G401.6 (cell line): ENCODE measurements around the gene PTRHD1.
"Not testable (repeated sequence)": the region's sequence is repeated elsewhere in the genome, so short reads cannot be mapped to it uniquely, and the experiment has no call there.

ENCODE experiments used
- FAIRE-seq: peaks from 2 replicates; lab custom pipeline; 2012; peaks lifted over from hg19 to GRCh38; lab: Jason Lieb, UNC

The PTRHD1 gene, protein sequence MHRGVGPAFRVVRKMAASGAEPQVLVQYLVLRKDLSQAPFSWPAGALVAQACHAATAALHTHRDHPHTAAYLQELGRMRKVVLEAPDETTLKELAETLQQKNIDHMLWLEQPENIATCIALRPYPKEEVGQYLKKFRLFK

GRCh38 chr2:24792874-24793760 lies at the start of gene PTRHD1, which contains the start of gene CENPO:
TSS of gene PTRHD1 (minus strand) at chr2:24793391. CDS start at chr2:24793377, 14 bp downstream.
TSS of gene CENPO (plus strand) at chr2:24793425. CDS start at chr2:24793920, 495 bp downstream.
- FAIRE-seq: peak; percentile 63

DNA sequence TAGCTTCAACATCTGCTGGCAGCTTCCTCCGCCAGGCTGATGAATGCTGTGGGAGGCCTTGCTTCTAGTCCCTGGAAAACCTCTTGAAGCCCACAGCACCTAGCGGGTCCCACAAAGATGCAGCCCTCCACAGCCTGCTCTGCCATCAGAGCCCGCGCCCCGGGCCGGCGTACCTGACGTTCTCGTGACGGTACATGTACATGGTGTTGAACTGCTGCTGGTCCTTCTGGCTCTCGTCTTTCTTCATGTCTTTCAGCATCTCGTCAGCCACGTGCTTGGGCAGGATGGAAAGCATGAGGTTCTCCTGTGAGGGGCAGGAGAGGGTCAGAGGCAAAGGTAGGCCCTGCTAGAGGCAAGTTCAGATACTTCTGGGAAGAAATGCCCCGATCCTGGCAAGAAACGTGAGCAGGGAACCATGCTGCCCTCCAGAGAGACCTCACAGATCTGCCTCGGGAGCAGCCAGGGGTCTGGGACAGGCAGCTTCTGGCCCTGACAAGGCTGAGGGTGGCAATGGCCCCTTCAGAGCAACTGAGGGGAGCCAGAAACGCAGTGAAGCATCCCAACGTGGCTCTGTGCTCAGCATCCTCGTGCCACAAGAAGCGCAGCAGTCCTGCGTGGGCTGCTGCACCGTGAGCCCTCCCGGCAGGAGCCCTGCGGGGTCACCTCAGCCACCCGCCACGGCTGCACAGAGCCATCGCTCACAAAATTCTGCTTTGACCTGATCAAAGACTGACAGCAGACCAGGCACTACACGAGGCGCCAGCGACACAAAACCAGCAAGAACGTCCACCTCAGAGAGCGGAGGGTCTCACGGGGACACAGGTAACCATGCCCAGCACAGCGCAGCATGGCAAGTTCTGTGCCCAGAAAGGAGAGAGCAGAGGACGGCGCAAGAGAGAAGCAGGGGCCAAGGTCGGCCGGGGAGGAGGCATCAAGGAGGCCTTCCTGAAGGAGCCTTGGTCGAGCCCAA lies 49.2 kb upstream of the PTRHD1 start:
- FAIRE-seq: no peak

GRCh38 chr2:24840962-24841945 lies 48.1 kb upstream of the PTRHD1 start:
- no peak for FAIRE-seq

DNA sequence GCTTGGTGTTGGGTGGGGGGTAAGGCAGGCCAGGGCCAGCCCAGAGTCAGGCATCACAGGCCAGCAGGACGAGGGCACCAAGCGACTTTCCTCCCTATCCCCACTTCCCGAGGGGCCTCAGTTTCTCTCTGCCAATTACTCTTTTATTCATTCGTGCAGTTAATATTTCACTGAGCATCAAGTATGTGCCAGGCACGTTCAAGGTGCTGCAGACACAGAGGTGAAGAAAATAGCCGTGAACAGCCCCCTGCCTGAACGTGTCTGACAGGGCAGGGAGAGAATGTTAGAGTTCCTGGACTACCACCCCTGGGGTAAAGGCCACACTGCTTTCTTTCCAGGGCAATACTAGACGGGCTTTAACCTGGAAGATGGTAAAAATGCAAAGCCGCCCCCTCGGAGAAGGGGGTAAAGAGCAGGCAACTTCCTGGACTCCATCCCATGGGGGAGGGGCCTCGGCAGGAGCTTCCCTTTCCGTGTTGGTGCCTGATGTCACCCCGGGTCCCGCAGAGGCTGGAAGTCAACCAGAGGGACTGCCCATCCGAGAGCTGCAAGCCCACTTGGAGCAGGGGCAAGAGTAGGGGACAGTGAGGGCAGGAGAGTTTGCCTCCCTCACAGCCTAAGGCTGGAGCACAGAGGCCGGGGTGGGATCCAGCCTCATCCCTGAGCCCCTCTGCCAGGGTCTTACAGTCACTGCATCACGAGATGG lies 47.1 kb upstream of the PTRHD1 start:
- no peak for FAIRE-seq

- no peak for FAIRE-seq
Observed at GRCh38 chr2:24839729-24840128, 46.5 kb upstream of the PTRHD1 start.

DNA sequence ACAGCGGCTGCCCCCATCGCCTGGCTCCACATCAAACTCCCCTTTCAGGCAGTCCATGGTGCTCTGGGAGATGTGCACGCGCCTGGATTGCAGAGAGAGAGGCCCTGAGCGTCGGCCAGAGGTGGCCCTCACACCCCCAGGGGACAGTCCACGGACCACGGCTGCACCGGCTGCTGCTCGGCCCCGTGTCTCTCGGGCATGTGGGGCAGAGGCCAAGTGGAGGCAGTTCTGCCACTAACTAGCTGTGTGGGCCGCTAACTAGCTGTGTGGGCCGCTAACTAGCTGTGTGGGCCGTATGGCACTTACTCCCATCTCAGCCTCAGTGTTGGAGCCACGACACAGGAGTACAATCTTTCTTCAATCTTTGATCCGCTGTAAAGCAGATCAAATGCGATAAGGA lies 45.4 kb upstream of the PTRHD1 start:
- no peak for FAIRE-seq

GRCh38 chr2:24837996-24838513 lies 44.9 kb upstream of the PTRHD1 start:
- no peak for FAIRE-seq

DNA sequence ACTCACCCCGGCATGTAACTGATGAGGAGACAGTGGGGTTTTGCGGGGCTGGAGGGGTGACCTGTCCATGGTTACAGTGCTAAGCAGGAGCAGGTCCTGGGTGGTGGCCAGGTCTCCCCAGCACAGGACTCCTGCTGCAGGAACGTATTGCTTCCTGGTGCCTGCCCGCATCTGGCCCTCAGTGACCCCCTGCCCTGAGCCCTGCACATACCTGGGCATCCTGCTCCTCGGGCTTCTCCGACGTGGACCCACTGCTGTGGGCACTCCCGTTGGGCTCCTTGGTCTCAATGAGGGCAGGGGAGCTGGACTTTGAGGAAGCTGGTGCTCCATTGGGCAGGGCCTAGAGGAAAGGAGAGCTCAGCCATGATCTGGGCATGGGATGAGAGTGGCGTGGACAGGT lies 43.5 kb upstream of the PTRHD1 start:
- FAIRE-seq: no peak

DNA sequence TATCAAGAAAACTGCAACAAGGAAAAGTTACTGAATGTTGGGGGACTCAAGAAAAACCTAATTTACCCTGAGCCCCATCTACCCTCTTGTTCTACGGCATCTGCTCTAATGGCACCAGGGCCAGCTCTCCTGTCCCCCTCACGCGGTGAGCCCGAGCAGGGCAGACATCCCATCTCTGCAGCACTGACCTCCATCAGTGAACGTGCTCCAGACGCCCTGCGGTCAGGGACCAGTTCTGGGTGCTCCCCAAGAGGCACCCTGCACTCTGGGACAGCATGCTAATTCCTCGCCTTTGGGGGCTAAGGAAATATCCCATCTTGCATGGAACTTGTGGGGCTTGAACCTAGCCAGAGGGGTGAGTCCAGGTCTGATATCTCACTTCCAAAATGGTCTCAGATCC lies 43.0 kb upstream of the PTRHD1 start:
- FAIRE-seq: no peak

GRCh38 chr2:24835411-24835810 lies 42.2 kb upstream of the PTRHD1 start:
- not testable (repeated sequence) for FAIRE-seq

DNA sequence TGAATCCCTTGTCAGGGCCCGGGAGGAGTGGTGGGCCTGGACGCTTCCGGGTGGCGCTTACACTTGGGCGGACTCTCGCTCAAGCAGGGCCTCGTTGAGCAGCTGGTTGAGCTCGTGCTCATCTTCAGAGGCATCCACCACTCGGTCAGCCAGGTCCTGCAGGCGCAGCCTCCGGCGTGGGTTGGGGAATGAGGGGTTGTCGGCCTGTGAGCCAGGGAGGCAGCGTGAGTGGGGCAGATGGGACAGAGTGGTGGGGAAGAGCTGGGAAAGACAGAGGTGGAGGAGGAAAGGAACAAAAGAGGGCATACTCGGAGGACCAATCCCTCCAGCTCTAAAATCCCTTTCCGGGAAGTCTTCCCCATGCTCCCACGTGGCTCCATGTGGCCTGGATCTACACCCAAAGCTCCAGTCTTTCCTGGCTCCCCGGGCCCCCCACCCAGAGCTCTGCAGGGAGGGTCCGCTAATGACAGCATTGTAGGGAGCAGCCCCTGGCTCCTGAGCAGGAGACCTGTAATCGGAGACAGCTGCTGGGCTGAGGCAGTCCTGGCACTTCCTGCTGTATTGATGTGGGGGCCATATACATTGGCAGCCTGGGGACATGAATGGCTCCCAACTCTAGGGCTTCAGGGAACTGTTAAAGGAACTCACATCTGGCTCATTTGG lies 41.7 kb upstream of the PTRHD1 start:
- FAIRE-seq: no peak

DNA sequence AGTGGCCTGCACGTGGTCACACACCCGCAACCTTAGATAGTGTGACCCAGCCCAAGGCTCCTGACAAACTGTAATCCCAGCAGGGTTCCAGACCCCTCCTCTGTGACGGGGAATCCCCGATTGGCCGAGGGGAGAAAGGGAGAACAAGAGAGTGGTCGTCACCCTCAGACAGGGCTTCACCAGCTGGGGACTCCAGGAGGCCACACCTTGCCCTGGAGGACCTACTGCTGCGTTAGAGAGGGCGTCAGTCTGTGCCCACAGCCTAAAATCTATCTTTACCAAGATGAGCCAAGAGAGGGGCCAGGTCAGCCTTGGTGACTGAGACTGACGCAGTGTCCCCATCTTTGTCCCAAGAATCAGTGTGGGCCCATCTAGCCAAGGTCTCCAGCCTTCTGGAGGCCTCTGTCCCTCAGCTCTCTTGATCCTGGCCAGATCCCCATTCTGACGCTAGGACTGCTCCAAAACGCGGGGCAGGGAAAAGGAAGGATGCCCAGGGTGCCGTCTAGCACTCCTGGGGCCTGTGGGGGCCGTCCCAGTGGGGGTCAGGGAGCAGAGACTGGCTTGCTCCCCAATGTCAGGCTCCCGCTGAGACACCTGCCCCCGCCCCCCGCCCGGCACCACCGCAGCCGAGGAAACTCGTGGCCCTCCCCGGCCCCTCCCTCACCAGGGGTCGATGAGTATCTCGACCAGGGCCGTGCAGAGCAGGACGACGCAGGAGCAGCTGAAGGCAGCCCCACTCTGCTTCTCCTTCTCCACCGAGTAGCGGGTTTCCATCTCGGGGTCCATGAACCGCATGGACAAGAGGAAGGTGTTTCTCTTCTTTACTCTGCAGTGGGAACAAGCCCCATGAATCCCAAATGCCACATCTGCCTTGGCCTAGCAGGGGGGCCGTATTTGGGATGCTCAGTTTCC lies 40.9 kb upstream of the PTRHD1 start:
- no peak for FAIRE-seq

- FAIRE-seq: no peak
Observed at GRCh38 chr2:24832931-24833701, 39.9 kb upstream of the PTRHD1 start.

GRCh38 chr2:24832521-24832920 lies 39.3 kb upstream of the PTRHD1 start:
- no peak for FAIRE-seq

- no peak for FAIRE-seq
Observed at GRCh38 chr2:24832073-24832461, 38.9 kb upstream of the PTRHD1 start.

DNA sequence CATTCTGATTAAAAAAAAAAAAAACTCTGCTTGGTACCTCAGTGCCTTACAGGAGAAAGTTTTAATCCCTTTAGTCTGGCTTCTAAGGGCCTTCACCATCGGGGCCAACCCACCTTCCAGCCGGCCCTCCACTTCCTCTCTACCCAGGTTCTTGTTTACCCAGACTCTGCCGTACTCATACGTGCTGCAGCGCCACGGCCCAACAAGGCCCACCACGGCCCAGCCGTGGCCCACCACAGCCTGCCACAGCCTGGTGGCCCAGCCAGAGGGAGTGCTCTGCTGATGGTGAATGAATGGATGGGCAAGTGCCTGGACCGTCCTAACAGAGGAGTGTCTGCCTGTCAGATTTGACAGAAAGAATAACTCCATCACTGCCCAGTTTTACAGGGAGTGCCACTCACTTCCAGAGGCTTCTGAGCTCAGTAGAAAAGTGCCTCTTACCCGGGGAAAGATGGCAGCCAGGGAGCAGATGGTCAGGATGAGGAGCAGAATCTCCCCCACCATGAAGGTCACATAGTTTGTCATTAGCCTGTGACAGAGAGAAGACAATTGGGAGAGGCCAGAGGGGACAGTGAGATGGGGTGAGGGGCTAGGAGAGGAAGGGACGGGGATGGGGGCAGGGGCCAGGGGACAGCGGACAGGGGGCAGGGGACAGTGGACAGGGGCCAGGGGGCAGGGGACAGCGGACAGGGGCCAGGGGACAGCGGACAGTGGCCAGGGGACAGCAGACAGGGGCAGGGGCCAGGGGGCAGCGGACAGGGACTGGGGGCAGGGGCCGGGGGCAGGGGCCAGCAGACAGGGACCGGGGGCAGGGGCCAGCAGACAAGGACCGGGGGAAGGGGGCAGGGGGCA lies 38.3 kb upstream of the PTRHD1 start:
- no peak for FAIRE-seq

DNA sequence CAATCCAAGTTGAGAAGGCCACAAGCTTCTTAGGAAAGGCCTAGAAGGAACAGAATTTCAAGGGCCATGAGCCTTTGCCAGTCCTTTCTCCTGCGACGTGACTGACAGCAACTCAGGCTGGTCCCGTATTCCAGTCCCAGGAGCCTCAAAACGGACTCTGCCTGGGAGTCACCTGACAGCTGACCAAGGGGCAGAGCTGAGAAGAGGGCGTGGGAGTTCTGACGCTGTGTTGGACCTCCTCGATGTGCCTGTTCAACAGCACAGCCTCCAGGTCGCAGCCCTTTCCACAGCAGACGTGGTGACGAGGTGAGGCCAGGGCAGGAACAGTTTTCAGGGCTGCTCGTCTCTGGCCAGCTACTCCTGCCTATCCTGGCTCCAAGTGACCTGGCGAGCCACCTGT lies 37.6 kb upstream of the PTRHD1 start:
- FAIRE-seq: no peak
